Suprapubic skin (tissue), 3 donors: Measurements from ENCODE around the gene PDGFC.

Experiments
- EP300 ChIP-seq: sonication (generic); formaldehyde crosslinking; IDR thresholded peaks from one replicate; pipeline ENCODE4 v1.6.1; 2017; ENCODE audit warnings: antibody characterized with exemption
- TF ChIP-seq, protein P1 (sequence below), 2 donors: fragments of 200-600 bp in 1 of 2; fragments of 450-650 bp in 1 of 2; sonication (generic) in 1 of 2; IDR thresholded peaks; one replicate each; pipeline ENCODE4 v1.5.1; 2016 to 2019; ENCODE audit warnings: antibody characterized with exemption in 2 of 2, mild to moderate bottlenecking in 1 of 2, moderate library complexity in 1 of 2

DNA sequence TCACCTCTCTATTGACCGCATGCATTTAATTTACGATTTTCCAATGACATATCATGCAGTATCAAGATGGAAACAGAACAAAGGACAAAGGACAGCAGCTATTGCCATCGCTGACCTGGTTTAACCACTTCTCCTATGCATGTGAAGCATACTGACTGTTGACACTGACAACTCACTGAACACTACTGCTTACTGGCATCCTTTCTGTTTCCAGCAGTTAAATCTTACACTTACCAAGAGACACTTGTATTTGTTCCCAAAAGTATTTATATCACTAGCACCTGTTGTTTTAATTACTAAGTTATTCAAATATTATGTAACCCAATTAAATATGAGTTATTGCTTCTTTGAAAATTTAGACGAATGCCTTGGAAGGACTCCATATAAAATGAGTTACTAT is 176.7 kb downstream of the PDGFC start:
- TF ChIP-seq, protein P1, sequence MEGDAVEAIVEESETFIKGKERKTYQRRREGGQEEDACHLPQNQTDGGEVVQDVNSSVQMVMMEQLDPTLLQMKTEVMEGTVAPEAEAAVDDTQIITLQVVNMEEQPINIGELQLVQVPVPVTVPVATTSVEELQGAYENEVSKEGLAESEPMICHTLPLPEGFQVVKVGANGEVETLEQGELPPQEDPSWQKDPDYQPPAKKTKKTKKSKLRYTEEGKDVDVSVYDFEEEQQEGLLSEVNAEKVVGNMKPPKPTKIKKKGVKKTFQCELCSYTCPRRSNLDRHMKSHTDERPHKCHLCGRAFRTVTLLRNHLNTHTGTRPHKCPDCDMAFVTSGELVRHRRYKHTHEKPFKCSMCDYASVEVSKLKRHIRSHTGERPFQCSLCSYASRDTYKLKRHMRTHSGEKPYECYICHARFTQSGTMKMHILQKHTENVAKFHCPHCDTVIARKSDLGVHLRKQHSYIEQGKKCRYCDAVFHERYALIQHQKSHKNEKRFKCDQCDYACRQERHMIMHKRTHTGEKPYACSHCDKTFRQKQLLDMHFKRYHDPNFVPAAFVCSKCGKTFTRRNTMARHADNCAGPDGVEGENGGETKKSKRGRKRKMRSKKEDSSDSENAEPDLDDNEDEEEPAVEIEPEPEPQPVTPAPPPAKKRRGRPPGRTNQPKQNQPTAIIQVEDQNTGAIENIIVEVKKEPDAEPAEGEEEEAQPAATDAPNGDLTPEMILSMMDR (IDR thresholded peaks at IDR 0.05) = no peak
- no peak for TF ChIP-seq EP300
